ENCODE data around the gene GTF2IRD1.
"Not testable (repeated sequence)": the region's sequence is repeated elsewhere in the genome, so short reads cannot be mapped to it uniquely, and the experiment has no call there.

GTF2IRD1 gene

DNA sequence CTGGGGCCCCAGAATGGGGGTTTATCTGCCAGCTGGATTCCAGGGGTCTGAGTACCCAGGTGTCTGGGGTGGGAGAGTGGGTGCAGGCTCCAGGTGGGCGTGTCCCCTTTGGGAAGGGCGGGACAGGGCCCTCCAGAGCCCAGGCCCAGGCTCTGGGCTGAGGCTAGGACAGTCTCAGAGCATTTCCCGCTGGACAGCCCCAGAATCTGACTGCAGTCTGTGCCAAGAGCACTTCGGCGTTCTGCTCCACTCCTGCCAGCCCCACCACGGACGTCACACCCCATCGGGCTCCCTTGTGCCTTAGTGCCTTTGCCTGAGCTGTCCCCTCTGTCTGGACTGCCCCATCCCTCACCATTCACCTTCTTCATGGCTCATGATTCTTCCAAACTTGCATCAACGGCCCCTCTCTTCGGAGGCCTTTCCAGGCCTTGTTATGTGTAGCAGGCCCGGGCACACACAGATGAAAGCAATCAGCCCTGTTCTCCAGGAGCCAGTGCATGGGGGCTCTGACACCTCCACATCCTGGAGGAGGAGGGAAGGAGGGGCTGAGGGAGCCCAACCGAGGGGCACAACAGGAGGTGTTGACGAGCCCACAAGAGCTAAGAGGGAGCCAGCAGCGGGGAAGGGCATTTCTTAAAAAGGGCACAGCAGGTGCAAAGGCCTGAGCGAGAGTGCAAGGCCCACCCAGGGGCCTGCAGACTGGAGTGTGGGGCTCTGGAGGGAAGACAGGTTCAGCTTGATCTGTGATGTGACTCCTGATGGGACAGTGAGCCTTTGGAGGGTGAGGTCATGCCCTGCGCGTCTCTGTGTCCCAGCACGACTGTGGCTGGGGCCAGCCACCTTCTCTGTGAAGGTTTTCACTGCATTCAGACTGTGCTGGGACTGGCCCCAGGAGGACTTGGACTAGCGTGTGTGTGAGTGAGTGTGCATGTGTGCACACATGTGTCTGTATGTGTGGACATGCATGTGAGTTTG lies 41.7 kb downstream of the GTF2IRD1 start:
- DNase-seq = no peak

DNA sequence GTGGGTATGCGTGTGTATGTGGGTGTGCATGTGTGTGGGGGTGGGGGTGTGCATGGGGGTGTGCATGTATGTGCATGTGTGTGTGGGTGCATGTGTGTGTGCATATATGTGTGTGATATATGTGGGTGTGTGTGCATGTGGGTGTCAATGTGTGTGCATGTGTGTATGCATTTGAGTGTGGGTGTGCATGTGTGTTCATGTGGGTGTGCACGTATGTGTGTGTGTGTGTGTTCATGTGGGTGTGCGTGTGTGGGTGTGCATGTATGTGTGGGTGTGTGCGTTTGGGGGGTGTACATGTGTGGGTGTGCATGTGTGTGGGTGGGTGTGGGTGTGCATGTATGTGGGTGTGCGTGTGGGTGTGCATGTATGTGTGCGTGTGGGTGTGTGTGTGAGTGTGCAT lies 42.6 kb downstream of the GTF2IRD1 start:
- DNase-seq = no peak

DNA sequence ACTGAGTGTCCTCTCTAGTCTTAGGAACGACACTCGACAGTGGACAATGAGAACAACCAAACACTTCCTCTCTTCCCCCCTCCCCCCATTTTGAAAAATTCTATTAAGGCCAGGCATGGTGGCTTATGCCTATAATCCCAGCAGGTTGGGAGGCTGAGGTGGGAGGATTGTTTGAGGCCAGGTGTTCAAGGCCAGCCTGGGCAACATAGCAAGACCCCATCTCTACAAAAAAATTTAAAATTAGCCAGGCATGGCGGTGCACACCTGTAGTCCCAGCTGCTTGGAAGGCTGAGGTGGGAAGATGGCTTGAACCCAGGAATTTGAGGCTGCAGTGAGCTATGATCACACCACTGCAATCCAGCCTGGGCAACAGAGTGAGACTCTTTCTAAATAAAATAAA lies 43.1 kb downstream of the GTF2IRD1 start:
- not testable (repeated sequence) for DNase-seq

DNA sequence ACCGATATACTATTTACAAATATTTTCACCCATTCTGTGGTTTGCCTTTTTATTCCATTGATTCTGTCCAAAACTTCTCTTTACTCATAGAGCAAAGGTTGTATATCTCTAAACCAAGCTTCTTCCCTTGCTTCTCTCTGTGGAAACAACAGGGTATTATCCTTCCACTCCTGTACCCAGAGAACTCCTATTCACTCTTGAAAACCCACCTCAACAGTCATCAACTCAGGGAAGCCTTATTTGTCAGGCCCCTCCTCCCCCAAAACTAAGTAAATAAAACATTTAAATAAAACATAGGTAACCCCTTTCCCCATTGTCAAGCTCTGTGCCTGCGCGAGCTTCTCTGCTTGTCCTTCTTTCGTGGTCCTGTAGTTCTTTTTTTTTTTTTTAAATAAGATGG lies 44.6 kb downstream of the GTF2IRD1 start:
- no peak for DNase-seq

- no peak for DNase-seq
Measured at GRCh38 chr7:74498996-74499834, 45.5 kb downstream of the GTF2IRD1 start.

- DNase-seq = no peak
Measured at GRCh38 chr7:74499835-74500388, 46.2 kb downstream of the GTF2IRD1 start.

DNA sequence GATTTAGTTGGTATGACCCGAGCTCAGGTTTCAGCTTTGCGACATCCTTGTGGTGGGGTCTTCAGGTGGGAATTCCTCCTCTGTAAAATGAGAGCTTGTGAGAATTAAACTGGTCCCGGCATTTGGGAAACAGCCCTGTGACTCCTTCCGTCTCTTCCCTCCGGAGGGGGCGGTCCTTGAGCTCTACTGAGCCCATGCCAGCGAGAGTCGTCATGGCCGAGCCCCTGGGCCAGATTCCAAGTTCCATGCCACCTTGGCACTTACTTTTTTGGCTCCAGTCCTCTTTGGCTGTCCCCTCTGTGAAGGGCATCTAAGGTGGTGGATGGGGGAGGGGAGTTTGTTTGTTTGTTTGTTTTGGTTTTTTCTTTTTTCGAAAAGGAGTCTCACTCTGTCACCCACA lies 47.6 kb downstream of the GTF2IRD1 start:
- DNase-seq = peak; percentile 62

DNA sequence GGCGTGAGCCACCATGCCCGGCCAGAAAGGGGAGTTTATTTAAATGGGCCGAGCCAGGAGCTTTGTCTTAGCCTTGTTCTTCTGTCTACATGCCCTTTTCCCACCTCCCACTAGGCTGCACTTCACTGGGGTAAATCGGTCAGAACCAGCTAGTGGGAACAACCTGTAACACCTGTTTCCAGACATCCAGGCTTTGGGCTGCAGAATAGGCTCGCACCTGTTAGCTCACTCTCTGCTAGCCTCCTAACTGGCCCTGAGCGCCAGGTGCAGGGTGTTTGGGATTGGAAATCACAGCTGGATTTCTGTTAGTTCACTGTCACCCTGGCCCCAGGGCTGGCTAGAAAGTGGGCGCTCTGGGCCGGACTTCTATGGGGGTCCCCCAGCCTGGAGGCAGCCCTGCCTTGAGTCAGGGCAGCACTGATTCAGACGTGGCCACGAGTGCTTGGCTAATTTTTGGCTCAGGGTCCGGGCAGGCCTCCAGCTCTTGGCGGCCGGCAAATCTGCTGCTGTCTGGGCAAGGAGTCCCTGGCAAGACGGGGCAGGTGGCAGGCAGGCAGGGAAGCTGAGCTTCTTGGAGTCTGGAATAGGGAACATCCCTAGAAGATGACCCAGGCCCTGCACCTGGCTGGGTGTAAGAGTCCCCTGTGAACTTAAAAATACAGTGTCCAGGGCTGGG lies 48.6 kb downstream of the GTF2IRD1 start:
- DNase-seq = peak; percentile 41

DNA sequence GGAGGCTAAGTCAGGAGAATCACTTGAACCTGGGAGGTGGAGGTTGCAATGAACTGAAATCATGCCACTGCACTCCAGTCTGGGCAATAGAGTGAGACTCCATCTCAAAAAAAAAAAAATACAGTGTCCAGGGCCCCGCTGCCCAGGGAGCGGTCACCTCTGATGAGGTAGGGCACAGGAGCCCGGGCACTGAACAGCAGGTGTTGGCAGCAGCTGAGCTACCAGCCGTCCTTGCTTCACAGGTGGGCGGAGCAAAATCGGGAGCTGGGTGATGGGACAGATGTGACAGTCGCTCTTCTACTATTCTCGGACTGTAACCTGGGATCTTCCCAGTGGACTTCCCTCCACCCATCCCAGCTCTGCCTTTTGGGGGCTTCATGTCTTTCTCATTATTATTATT lies 49.4 kb downstream of the GTF2IRD1 start:
- no peak for DNase-seq

GRCh38 chr7:74503943-74504342 lies 50.2 kb downstream of the GTF2IRD1 start:
- DNase-seq = no peak

- DNase-seq = no peak
Measured at GRCh38 chr7:74505471-74506324, 52.0 kb downstream of the GTF2IRD1 start.

DNA sequence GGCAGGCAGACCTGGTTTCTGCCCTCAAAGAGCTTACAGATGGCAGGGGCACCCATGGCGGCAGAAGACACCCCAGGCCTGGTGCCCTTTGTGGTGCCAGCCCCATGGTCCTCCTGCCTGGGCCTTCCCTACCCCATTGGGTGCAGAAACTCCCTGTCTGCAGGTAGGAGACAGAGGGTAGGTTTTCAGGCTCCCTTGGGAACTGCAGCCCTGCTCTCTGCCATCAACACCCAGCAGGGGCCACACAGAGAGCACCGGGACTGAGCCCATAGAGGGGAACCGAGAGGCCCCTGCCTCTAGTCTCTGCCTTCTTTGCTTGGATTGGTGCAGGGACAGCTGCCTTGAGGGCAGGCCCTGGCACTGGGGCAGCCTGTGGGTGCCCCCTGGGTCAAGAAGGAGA lies 52.6 kb downstream of the GTF2IRD1 start:
- DNase-seq = no peak

DNA sequence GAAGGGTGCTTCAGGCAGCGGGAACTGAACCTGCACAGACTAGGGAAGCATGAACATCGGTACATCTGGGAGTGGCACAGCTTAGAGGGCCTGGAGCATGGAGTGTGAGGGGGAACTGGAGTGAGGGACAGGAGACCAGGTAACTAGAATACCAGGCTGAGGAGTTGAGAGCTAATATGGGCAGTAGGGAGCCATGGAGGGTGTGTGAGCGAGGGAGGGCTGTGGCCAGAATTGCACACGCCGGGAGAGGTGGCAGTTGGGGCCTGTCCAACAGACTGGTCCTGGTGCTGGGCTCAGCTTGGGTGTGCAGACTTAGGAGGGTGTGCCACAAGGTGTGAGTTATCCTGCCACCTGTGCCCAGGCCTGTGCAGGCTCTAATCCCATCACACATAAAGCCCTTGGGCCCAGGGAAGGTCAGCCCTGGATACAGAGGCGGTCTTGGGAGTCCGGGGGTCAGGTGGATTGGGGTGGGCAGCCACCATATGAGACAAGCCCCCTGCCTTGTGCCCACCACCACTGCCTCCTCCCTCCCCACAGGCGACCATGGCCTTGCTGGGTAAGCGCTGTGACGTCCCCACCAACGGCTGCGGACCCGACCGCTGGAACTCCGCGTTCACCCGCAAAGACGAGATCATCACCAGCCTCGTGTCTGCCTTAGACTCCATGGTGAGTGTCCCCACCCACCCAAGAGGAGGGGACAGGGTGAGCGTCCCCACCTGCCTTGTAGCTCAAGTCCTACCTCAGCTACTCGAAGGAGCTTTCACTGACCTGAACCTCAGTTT lies 54.0 kb downstream of the GTF2IRD1 start:
- DNase-seq = no peak

DNA sequence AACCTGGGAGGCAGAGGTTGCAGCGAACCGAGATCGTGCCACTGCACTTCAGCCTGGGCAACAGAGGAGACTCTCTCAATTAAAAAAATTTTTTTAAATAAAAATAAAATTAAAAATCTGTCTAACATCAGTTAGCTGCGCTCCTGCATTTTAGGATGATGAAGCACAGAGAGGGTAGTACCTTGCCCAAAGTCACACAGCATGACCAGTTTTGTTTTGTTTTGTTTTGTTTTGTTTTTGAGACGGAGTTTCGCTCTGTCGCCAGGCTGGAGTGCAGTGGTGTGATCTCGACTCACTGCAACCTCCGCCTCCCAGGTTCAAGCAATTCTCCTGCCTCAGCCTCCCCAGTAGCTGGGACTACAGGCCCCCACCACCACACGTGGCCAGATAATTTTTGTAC lies 55.7 kb downstream of the GTF2IRD1 start:
- DNase-seq = not testable (repeated sequence)

DNA sequence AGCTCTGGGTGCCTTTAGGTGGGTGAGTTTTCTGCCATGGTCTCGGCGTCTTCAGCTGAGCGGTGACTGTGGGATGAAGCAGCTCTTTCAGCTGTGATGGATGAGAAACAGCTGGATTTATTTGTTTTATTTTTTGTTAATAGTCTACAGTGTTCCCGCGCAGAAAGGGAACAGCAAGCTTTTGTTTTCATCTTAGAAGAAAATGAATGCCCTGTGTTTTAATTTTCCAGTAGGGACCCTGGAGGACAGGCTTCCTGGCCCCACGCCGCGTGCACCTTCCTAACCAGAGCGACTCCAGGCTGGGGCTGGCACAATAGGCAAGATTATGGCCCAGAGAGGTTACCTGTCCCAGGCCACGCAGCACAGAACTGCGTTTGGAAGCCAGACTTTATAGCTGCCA lies 57.6 kb downstream of the GTF2IRD1 start:
- peak; percentile 15 for DNase-seq

DNA sequence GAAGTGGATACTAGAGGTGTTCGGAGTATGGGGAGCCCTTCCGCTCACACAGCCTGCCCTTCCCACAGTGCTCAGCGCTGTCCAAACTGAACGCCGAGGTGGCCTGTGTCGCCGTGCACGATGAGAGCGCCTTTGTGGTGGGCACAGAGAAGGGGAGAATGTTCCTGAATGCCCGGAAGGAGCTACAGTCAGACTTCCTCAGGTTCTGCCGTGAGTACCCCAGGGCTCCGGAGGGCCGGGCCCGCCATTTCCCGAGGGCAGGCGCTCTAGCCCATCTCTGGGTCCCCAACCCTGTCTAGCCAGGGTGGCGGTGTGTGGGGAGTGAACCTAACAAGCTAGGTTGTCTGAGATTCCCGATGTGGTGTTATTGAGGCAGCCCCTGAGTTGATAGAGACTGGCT lies 59.1 kb downstream of the GTF2IRD1 start:
- no peak for DNase-seq

GRCh38 chr7:74514131-74514591 lies 60.5 kb downstream of the GTF2IRD1 start:
- DNase-seq = peak; percentile 1

DNA sequence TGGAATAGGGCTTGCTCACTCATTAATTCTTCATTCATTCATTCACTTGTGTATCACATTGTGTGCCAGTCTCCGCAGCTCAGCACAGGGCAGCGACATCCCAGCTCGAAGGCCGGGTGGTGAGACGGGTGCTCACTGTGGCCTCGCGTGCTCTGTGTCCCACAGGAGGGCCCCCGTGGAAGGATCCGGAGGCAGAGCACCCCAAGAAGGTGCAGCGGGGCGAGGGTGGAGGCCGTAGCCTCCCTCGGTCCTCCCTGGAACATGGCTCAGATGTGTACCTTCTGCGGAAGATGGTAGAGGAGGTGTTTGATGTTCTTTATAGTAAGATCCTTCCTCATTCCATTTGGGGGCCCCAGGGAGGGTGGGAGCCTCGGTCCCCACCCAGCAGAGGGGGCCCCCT lies 61.6 kb downstream of the GTF2IRD1 start:
- DNase-seq = no peak

GRCh38 chr7:74516214-74516613 lies 62.5 kb downstream of the GTF2IRD1 start:
- no peak for DNase-seq

GRCh38 chr7:74518041-74518440 lies 64.3 kb downstream of the GTF2IRD1 start:
- no peak for DNase-seq

DNA sequence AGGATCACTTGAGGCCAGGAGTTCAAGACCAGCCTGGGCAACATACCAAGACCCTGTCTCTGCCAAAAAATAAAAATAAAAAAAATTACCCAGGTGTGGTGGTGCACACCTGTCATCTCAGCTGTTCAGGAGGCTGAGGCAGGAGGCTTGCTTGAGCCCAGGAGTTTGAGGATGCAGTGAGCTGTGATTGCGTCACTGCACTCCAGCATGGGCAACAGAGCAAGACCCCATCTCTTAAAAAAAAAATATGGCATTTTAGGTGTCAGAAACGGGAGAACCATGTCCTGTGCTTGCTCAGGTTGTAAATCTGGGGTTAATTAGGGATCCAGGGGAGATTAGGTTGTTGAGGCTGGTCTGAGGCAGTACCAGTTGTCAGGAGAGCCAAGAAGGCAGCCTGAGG lies 64.9 kb downstream of the GTF2IRD1 start:
- DNase-seq = no peak

All from midbrain (tissue), 1 donor.